Psoas muscle (tissue), 8 donors: ENCODE results near the gene EFTUD2. TPM values are rescaled to one million over a fixed set of nuclear protein-coding genes. Genes with fewer than 3 reads are reported as not detected.
A peak's percentile ranks its signal among the peaks of the same experiment; 100 is the strongest.

Experiments used
- ATAC-seq, 4 donors: fragments of 200-7000 bp; cut with Tn5 transposase; one replicate each; pipeline ENCODE4 v1.9.1; 2020; ENCODE audit warnings: moderate library complexity in 3 of 4, mild to moderate bottlenecking in 2 of 4
- DNase-seq, 2 donors: peaks; one replicate each; pipeline ENCODE4 v3.0.0-alpha.2; 2020
- H3K27ac ChIP-seq: fragments of 200-600 bp; one replicate; pipeline ENCODE4 v1.8.0; 2022
- H3K27me3 ChIP-seq, 3 donors: fragments of 200-600 bp in 1 of 3; one replicate each; pipeline versions ENCODE4 v1.6.1 to v1.8.0; 2013 to 2022; ENCODE audit warnings: low read length in 2 of 3, mild to moderate bottlenecking in 2 of 3, moderate library complexity in 1 of 3; ENCODE audit not compliant: insufficient read depth in 3 of 3
- H3K36me3 ChIP-seq, 2 donors: fragments of 200-600 bp in 1 of 2; one replicate each; pipeline versions ENCODE4 v1.6.1 to v1.8.0; 2013 to 2022; ENCODE audit warnings: low read depth in 1 of 2, mild to moderate bottlenecking in 1 of 2, moderate library complexity in 1 of 2; ENCODE audit not compliant: insufficient read depth in 1 of 2
- H3K4me1 ChIP-seq: fragments of 200-600 bp; one replicate; pipeline ENCODE4 v1.8.0; 2022
- H3K4me3 ChIP-seq: fragments of 200-600 bp; one replicate; pipeline ENCODE4 v1.8.0; 2022; ENCODE audit warnings: mild to moderate bottlenecking
- H3K9me3 ChIP-seq: fragments of 200-600 bp; one replicate; pipeline ENCODE4 v1.8.0; 2022
- WGBS, 3 donors: extraction: QIAGEN DNeasy Blood & Tissue Kit; methylation state at CpG; one replicate each; pipeline versions ENCODE4 v1.1.6 to v1.1.7; 2013; 5-methylcytosine and 5-hydroxymethylcytosine counted together
- intact Hi-C, 2 donors: fragments of 100-400 bp; cut with DNase I; formaldehyde crosslinking; loops; one replicate each; pipeline versions ENCODE4 v1.11.0 to v1.14.2; 2022
- polyA plus RNA-seq, 3 donors: library from polyadenylated mRNA; stranded (reverse); fragments of 200-250 nt; gene quantifications; one replicate each; pipeline ENCODE4 v1.2.3, GENCODE V29; 2013
- total RNA-seq, 4 donors: library from RNA; stranded (reverse); fragmentation: NEBNext Ultra II Directional in 2 of 4; extraction: Animal tissue kit (Norgen Biotek cat#: 25700) in 2 of 4; gene quantifications; one replicate each; pipeline versions ENCODE4 v1.2.1 to v1.2.4, GENCODE V29; 2021 to 2023
- TF ChIP-seq, protein P1 (sequence below): fragments of 200-600 bp; IDR thresholded peaks from one replicate; pipeline ENCODE4 v1.8.0; 2022; ENCODE audit warnings: antibody characterized with exemption
- donor health status: healthy with polysubstance abuse.
- donor health status: DM: no; HTN: no; CAD: no; lungs with moderate emphysema.
- donor health status: Bipolar disorder and iron deficiency.
- donor health status: healthy.
- donor health status: DM: yes; HTN: yes; CAD: no.
- donor health status: DM: no; HTN: no; CAD: no.
- donor health status: DM: no; HTN: no; CAD: no.
- donor health status: DM: yes; HTN: yes; CAD: no.

Gene EFTUD2
- total and polyA plus RNA-seq, 7 donors, result 46.0 to 114 (median 102) TPM

DNA sequence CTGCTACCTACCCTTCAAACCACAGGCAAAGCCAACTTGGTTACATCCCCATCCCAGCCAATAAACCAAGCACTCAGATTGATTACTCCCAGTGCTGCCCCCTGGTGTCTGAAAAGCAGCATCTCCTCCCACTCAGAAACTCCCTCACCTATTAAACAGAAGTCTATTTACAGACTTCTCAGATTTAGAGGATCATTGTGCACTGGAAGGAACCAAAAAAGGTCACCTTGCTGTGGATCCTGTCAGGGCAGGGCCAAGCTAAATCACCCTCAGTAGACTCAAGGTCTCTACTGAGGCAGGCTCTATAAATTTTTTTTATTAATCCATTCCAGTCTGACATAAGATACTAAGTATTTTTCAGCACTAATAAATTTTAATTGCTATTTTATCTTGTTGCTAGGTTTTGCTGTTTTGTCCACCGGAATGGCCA lies 34.0 kb downstream of the EFTUD2 start:
- 55 to 64% (median 56%) methylated on average over 1 of the region's 1 CpG for WGBS, 3 donors
- TF ChIP-seq, protein P1, sequence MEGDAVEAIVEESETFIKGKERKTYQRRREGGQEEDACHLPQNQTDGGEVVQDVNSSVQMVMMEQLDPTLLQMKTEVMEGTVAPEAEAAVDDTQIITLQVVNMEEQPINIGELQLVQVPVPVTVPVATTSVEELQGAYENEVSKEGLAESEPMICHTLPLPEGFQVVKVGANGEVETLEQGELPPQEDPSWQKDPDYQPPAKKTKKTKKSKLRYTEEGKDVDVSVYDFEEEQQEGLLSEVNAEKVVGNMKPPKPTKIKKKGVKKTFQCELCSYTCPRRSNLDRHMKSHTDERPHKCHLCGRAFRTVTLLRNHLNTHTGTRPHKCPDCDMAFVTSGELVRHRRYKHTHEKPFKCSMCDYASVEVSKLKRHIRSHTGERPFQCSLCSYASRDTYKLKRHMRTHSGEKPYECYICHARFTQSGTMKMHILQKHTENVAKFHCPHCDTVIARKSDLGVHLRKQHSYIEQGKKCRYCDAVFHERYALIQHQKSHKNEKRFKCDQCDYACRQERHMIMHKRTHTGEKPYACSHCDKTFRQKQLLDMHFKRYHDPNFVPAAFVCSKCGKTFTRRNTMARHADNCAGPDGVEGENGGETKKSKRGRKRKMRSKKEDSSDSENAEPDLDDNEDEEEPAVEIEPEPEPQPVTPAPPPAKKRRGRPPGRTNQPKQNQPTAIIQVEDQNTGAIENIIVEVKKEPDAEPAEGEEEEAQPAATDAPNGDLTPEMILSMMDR, result peak; percentile 80
- Histone ChIP-seq H3K4me1 (no peaks in the 10 kb centered on the region), H3K9me3 (no peaks in the 10 kb centered on the region), H3K27me3 (no peaks in the 10 kb centered on the region), H3K36me3 (peaks cover 22 to 96% of the 10 kb centered on the region in 2 donors), H3K27ac (no peak overlapping the region), H3K4me3 (no peak overlapping the region)
- DNase-seq (peak; percentile 40 to 66), ATAC-seq (peak; percentile 70 to 84 (median 71))
- intact Hi-C loops, result loop anchor here (1.0 to 2.0 kb wide), 2 partner anchors 90 kb away; no protein-coding TSS in a partner anchor

DNA sequence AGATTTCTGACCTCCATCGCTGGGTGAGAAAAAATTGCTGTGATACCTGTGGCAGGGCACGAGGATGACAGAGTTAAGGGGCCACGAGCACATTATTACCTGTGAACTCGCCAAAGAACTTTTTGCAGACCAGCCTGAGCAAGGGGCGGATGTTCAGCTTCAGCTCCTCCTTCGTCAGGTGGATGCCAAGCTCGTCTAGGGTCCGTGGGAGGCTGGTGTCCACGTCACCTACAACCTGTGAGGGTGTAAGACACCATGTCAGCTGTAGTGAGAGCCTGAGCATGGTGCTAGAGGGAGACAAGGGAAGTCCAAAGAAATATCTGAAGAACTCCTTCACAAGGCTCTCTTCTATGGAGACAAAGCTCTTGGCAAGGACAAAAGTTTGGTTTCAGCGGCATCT lies 34.4 kb downstream of the EFTUD2 start:
- no peaks in the 10 kb centered on the region for H3K4me1 ChIP-seq
- no peak overlapping the region for H3K27ac ChIP-seq
- ATAC-seq (peak in 1 of 4 donors; percentile 16), DNase-seq (no peak)
- H3K36me3 ChIP-seq, result peaks cover 23 to 96% of the 10 kb centered on the region in 2 donors
- TF ChIP-seq, protein P1, result no peak
- H3K9me3 ChIP-seq, result no peaks in the 10 kb centered on the region
- WGBS, 3 donors, result 64 to 74% (median 70%) methylated on average over 10 of the region's 10 CpGs
- no peak overlapping the region for H3K4me3 ChIP-seq
- no peaks in the 10 kb centered on the region for H3K27me3 ChIP-seq
- intact Hi-C loops, result loop anchor here (1.0 to 2.0 kb wide), 2 partner anchors 90 kb away; no protein-coding TSS in a partner anchor

DNA sequence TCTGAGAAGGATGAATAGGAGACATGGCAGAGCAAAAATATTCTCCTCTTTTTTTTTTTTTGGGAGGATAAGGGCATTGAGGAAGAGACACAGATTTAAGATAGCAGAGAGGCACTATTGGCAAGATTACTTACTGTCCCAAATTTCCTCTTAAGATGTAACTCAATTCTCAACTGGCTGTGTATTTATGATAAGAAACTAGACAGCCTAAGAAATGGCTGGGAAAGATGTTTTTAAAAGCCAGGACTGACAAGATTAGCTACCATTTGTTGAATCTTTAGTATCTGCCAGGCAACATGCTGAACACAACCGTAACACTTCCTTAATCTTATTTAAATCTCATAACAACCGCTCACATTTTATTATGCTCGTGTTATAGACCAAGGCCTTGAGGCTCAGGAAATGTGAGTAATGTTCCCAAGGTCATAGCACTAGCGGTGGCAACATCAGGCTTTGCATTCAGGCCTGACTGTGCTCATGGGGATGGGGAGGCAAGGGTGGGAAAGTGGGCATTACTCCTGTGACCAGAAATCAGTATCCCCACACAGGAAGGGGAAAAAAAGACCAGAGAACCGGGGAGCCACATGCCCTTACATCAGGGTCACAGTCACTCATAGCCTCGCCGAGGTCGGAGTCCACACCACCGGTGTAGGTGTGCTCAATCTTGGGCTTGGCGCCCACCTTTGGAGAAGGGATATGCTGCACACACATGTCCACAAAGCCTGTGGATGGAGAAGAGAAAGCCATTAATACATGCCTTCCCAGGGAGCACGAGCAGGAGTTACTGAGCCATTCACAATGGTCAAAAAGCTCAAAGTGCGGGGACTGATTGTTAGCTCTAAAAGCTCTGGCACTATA lies 36.0 kb downstream of the EFTUD2 start:
- ATAC-seq (no peak), DNase-seq (no peak)
- 83 to 89% (median 86%) methylated on average over 12 of the region's 12 CpGs for WGBS, 3 donors
- Histone ChIP-seq H3K4me3 (no peak overlapping the region), H3K9me3 (no peaks in the 10 kb centered on the region), H3K4me1 (no peaks in the 10 kb centered on the region), H3K36me3 (peaks cover 20 to 96% of the 10 kb centered on the region in 2 donors), H3K27ac (no peak overlapping the region), H3K27me3 (no peaks in the 10 kb centered on the region)
- intact Hi-C loops, result no loop called here
- TF ChIP-seq, protein P1, result no peak

DNA sequence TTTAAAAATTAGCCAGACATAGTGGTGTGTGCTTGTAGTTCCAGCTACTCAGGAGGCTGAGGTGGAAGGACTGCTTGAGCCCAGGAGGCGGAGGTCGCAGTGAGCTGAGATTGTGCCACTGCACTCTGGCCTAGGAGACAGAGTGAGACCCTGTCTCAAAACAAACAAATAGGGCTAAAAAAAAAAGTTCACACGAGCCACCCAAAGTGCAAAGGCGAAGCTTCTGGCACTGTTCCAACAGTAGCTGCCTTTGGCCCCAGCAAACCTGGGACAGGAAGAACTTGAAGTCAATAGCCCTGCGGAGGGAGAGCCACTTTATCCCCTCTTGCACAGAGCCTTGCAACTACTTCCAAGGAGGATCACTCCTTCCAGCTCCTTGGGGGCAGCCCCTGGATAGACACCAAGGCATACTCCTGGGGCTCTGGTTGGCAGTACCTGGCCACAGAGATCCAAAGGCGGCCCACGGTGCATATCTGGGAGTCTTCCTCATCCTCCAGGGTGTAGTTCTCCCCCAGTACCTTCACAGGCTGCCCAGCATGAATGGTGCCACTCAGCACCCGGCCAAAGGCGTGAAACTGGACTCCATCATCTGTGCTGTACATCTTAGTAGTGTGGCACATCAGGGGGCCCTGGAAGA lies 36.8 kb downstream of the EFTUD2 start:
- no peak overlapping the region for H3K4me3 ChIP-seq
- WGBS, 3 donors, result 84 to 86% (median 85%) methylated on average over 9 of the region's 9 CpGs
- no peak for ATAC-seq
- H3K27ac ChIP-seq, result no peak overlapping the region
- no peaks in the 10 kb centered on the region for H3K9me3 ChIP-seq
- TF ChIP-seq, protein P1, result no peak
- intact Hi-C loops, result no loop called here
- peaks cover 20 to 96% of the 10 kb centered on the region in 2 donors for H3K36me3 ChIP-seq
- H3K4me1 ChIP-seq, result no peaks in the 10 kb centered on the region
- DNase-seq, result no peak
- no peaks in the 10 kb centered on the region for H3K27me3 ChIP-seq
